Common myeloid progenitor, CD34-positive (primary cell): ENCODE measurements around the gene RNF14.

Experiments used
- CTCF ChIA-PET: fragments of 350-600 bp; sonication (Branson Sonifier 250); formaldehyde crosslinking; loops from one replicate; lab custom pipeline; 2021; ENCODE audit warnings: antibody characterized with exemption; lab: Charles Lee
- POLR2A ChIA-PET: fragments of 350-600 bp; sonication (Branson Sonifier 250); formaldehyde crosslinking; loops from one replicate; lab custom pipeline; 2021; ENCODE audit warnings: antibody characterized with exemption; lab: Charles Lee
- DNase-seq, 3 donors: peaks; one replicate each; pipeline versions ENCODE4 v3.0.0 to v3.0.0-alpha.2; 2013
- H3K27ac ChIP-seq, 2 experiments: 1 replicate in 1 of 2; 2 replicates in 1 of 2; pipeline ENCODE4 v1.7.0; 2013; ENCODE audit warnings: inconsistent platforms in 2 of 2, low read length in 2 of 2, mild to moderate bottlenecking in 2 of 2, low read depth in 1 of 2, moderate library complexity in 1 of 2; ENCODE audit not compliant: severe bottlenecking in 2 of 2, insufficient read depth in 1 of 2, poor library complexity in 1 of 2
- H3K27me3 ChIP-seq, 5 experiments: replicated peaks in 2 of 5; 1 replicate in 3 of 5; 2 replicates in 2 of 5; pipeline versions ENCODE4 v1.6.1 to v1.7.0; 2013; ENCODE audit warnings: low read length in 4 of 5, mild to moderate bottlenecking in 2 of 5, moderate library complexity in 2 of 5, inconsistent platforms in 1 of 5; ENCODE audit not compliant: insufficient read depth in 5 of 5, control insufficient read depth in 4 of 5
- H3K36me3 ChIP-seq, 4 experiments: 1 replicate in 2 of 4; 2 replicates in 2 of 4; pipeline versions ENCODE4 v1.6.1 to v1.7.0; 2013; ENCODE audit warnings: low read length in 3 of 4, control low read depth in 1 of 4, mild to moderate bottlenecking in 1 of 4; ENCODE audit not compliant: control insufficient read depth in 4 of 4, insufficient read depth in 4 of 4
- H3K4me1 ChIP-seq, 4 experiments: 1 replicate in 3 of 4; 2 replicates in 1 of 4; pipeline versions ENCODE4 v1.6.1 to v1.7.1; 2013; ENCODE audit warnings: low read length in 3 of 4, mild to moderate bottlenecking in 3 of 4, control low read depth in 1 of 4, inconsistent platforms in 1 of 4, moderate library complexity in 1 of 4; ENCODE audit not compliant: control insufficient read depth in 4 of 4, insufficient read depth in 4 of 4; ENCODE audit errors: control extremely low read depth in 1 of 4
- H3K4me3 ChIP-seq, 7 experiments: 1 replicate in 4 of 7; 2 replicates in 3 of 7; pipeline versions ENCODE4 v1.5.1 to v1.7.0; 2013; ENCODE audit warnings: mild to moderate bottlenecking in 7 of 7, low read length in 6 of 7, moderate library complexity in 6 of 7, inconsistent platforms in 2 of 7, low read depth in 2 of 7, control low read depth in 1 of 7; ENCODE audit not compliant: insufficient read depth in 4 of 7, control insufficient read depth in 1 of 7; ENCODE audit errors: extremely low read depth in 1 of 7
- H3K9me3 ChIP-seq, 5 experiments: 1 replicate in 4 of 5; 2 replicates in 1 of 5; pipeline versions ENCODE4 v1.6.1 to v1.7.1; 2013; ENCODE audit warnings: low read length in 4 of 5, mild to moderate bottlenecking in 2 of 5, inconsistent platforms in 1 of 5, low read depth in 1 of 5, moderate library complexity in 1 of 5; ENCODE audit not compliant: control insufficient read depth in 4 of 5, insufficient read depth in 2 of 5; ENCODE audit errors: control extremely low read depth in 1 of 5
- WGBS: methylation state at CpG from one replicate; pipeline ENCODE4 v1.1.5; 2013; ENCODE audit not compliant: insufficient coverage; 5-methylcytosine and 5-hydroxymethylcytosine counted together

Gene RNF14

GRCh38 chr5:141952020-141952419 is 16.9 kb upstream of the RNF14 start:
- Histone ChIP-seq H3K9me3 (no peaks in the 10 kb centered on the region), H3K4me1 (peaks cover 5 to 29% (median 22%) of the 10 kb centered on the region in 4 experiments), H3K36me3 (no peaks in the 10 kb centered on the region), H3K27ac (no peak overlapping the region), H3K27me3 (no peaks in the 10 kb centered on the region), H3K4me3 (no peak overlapping the region)
- peak in 2 of 3 donors; percentile 65 to 75 for DNase-seq
- ChIA-PET POLR2A (no interaction called here), CTCF (interaction anchor here (3.2 to 5.2 kb wide), 2 partner anchors 10 to 261 kb away, joined by 10 to 32 read pairs; no protein-coding TSS in a partner anchor)
- WGBS, result 25% methylated on average over 2 of the region's 2 CpGs

GRCh38 chr5:141954194-141954593 is 14.7 kb upstream of the RNF14 start:
- peaks cover 7 to 49% (median 40%) of the 10 kb centered on the region in 4 experiments for H3K4me1 ChIP-seq
- ChIA-PET CTCF (interaction anchor here (1.0 to 5.2 kb wide), 6 partner anchors 8 to 263 kb away, joined by 3 to 32 read pairs (median 4); partner anchors contain the start of gene RNF14), POLR2A (no interaction called here)
- H3K4me3 ChIP-seq, result no peak overlapping the region
- no peaks in the 10 kb centered on the region for H3K9me3 ChIP-seq
- peak in 2 of 3 donors; percentile 37 to 48 for DNase-seq
- no peaks in the 10 kb centered on the region for H3K27me3 ChIP-seq
- no peaks in the 10 kb centered on the region for H3K36me3 ChIP-seq
- 92% methylated on average over 2 of the region's 2 CpGs for WGBS
- no peak overlapping the region for H3K27ac ChIP-seq

GRCh38 chr5:141957367-141957996 is 11.4 kb upstream of the RNF14 start:
- H3K4me1 ChIP-seq, result peaks cover 10 to 61% (median 45%) of the 10 kb centered on the region in 4 experiments
- H3K36me3 ChIP-seq, result no peaks in the 10 kb centered on the region
- CTCF ChIA-PET, result interaction anchor here (1.0 to 9.8 kb wide), 9 partner anchors 14 to 264 kb away, joined by 3 to 154 read pairs (median 7); no protein-coding TSS in a partner anchor
- H3K27me3 ChIP-seq, result no peaks in the 10 kb centered on the region
- POLR2A ChIA-PET, result no interaction called here
- WGBS, result 73% methylated on average over 14 of the region's 16 CpGs
- no peak overlapping the region for H3K27ac ChIP-seq
- peak in 2 of 3 donors; percentile 57 to 59 for DNase-seq
- H3K4me3 ChIP-seq, result peak overlapping the region in 2 of 7 experiments; percentile 9 to 45
- no peaks in the 10 kb centered on the region for H3K9me3 ChIP-seq

GRCh38 chr5:141958113-141958512 is 10.8 kb upstream of the RNF14 start, which contains the start of gene PCDH12:
Gene PCDH12, minus strand, starts transcription at chr5:141958202. Its CDS starts 351 bp downstream, at chr5:141957851.
- peak within 1 kb of the TSS in 2 of 7 experiments; percentile 9 to 45 for H3K4me3 ChIP-seq
- no peaks in the 10 kb centered on the region for H3K27me3 ChIP-seq
- no peak within 1 kb of the TSS for H3K27ac ChIP-seq
- ChIA-PET POLR2A (no interaction called here), CTCF (interaction anchor here (1.0 to 9.8 kb wide), 11 partner anchors 8 to 281 kb away, joined by 3 to 154 read pairs (median 7); partner anchors contain the start of gene RNF14)
- H3K9me3 ChIP-seq, result no peaks in the 10 kb centered on the region
- H3K36me3 ChIP-seq, result no peaks in the 10 kb centered on the region
- peaks cover 14 to 57% (median 47%) of the 10 kb centered on the region in 4 experiments for H3K4me1 ChIP-seq
- WGBS, result 0% methylated on average over 6 of the region's 7 CpGs
- peak in 2 of 3 donors; percentile 32 to 43 for DNase-seq

GRCh38 chr5:141958546-141959172 is 10.2 kb upstream of the RNF14 start:
- 86% methylated on average over 8 of the region's 8 CpGs for WGBS
- H3K27ac ChIP-seq, result no peak overlapping the region
- no peaks in the 10 kb centered on the region for H3K27me3 ChIP-seq
- POLR2A ChIA-PET, result interaction anchor here (0.5 kb wide), 1 partner anchor 35 kb away, joined by 3 read pairs; the partner anchor contains the start of gene DELE1
- no peak for DNase-seq
- no peaks in the 10 kb centered on the region for H3K9me3 ChIP-seq
- H3K36me3 ChIP-seq, result no peaks in the 10 kb centered on the region
- CTCF ChIA-PET, result interaction anchor here (1.0 to 9.8 kb wide), 12 partner anchors 8 to 282 kb away, joined by 3 to 154 read pairs (median 20); partner anchors contain the start of gene RNF14
- peaks cover 15 to 54% (median 44%) of the 10 kb centered on the region in 4 experiments for H3K4me1 ChIP-seq
- H3K4me3 ChIP-seq, result peak overlapping the region in 1 of 7 experiments; percentile 9

- CTCF ChIA-PET, result interaction anchor here (0.8 to 9.8 kb wide), 32 partner anchors 9 to 300 kb away, joined by 3 to 154 read pairs (median 5); partner anchors contain the start of genes ARAP3, DELE1 and RNF14
- H3K4me3 ChIP-seq, result no peak overlapping the region
- 76% methylated on average over 10 of the region's 10 CpGs for WGBS
- peak; percentile 31 to 44 (median 43) for DNase-seq
- no peaks in the 10 kb centered on the region for H3K9me3 ChIP-seq
- H3K36me3 ChIP-seq, result no peaks in the 10 kb centered on the region
- H3K27ac ChIP-seq, result no peak overlapping the region
- H3K4me1 ChIP-seq, result peaks cover 10 to 50% (median 35%) of the 10 kb centered on the region in 4 experiments
- H3K27me3 ChIP-seq, result no peaks in the 10 kb centered on the region
- POLR2A ChIA-PET, result interaction anchor here (0.6 to 0.9 kb wide), 2 partner anchors 11 to 277 kb away, joined by 3 to 4 read pairs; no protein-coding TSS in a partner anchor
Observed at GRCh38 chr5:141960018-141960417, 8.9 kb upstream of the RNF14 start.
